K562 (cell line): ENCODE data around the gene DYSF. TPM values are rescaled to one million over a fixed set of nuclear protein-coding genes. Genes with fewer than 3 reads are reported as not detected.

Experiments used
- ATF3 ChIP-seq, 2 experiments: fragments of 450-650 bp in 1 of 2; sonication (generic) in 1 of 2; formaldehyde crosslinking in 1 of 2; IDR thresholded peaks in 1 of 2; conservative IDR thresholded peaks in 1 of 2; 2 replicates each; pipeline versions ENCODE4 v1.6.1 to v1.8.1; 2016 to 2023; ENCODE audit warnings: mild to moderate bottlenecking in 2 of 2, moderate library complexity in 2 of 2, inconsistent platforms in 1 of 2, missing genetic modification reagents in 1 of 2
- CTCFL ChIP-seq: IDR thresholded peaks from 2 replicates; pipeline ENCODE4 v1.6.1; 2011; ENCODE audit warnings: borderline replicate concordance, low read depth, mild to moderate bottlenecking, moderate library complexity, low read length; ENCODE audit not compliant: insufficient read depth, poor library complexity, severe bottlenecking
- CUX1 ChIP-seq: fragments of 200-800 bp; sonication (Bioruptor generic); IDR thresholded peaks from 2 replicates; pipeline ENCODE4 v1.6.1; 2016; ENCODE audit warnings: missing genetic modification characterization, missing compliant biosample characterization
- GABPB1 ChIP-seq: sonication (generic); formaldehyde crosslinking; IDR thresholded peaks from 2 replicates; pipeline ENCODE4 v1.8.0; 2022; ENCODE audit warnings: mild to moderate bottlenecking, missing genetic modification reagents
- HOMEZ ChIP-seq: fragments of 250-450 bp; sonication (Bioruptor Pico); IDR thresholded peaks from 2 replicates; pipeline ENCODE4 v1.4.0; 2020; ENCODE audit warnings: mild to moderate bottlenecking, moderate library complexity
- NFIC ChIP-seq: fragments of 450-650 bp; IDR thresholded peaks from 2 replicates; pipeline ENCODE4 v1.6.1; 2017; ENCODE audit warnings: mild to moderate bottlenecking, inconsistent platforms
- POLR2G ChIP-seq: fragments of 200-400 bp; formaldehyde crosslinking; IDR thresholded peaks from 2 replicates; pipeline ENCODE4 v1.6.1; 2017; ENCODE audit warnings: low read depth, mild to moderate bottlenecking, antibody characterized with exemption, low read length, moderate library complexity
- RBBP5 ChIP-seq: fragments of 200-600 bp; sonication (generic); IDR thresholded peaks from 2 replicates; pipeline ENCODE4 v1.6.1; 2012; ENCODE audit warnings: borderline replicate concordance, mild to moderate bottlenecking, low read length, control low read depth, inconsistent platforms; ENCODE audit not compliant: insufficient read depth, poor library complexity, severe bottlenecking
- SPI1 ChIP-seq: IDR thresholded peaks from 2 replicates; pipeline ENCODE4 v1.6.1; 2011; ENCODE audit warnings: low read depth, low read length, control low read depth, borderline replicate concordance
- THAP12 ChIP-seq: fragments of 250-450 bp; sonication (Bioruptor Pico); IDR thresholded peaks from 2 replicates; pipeline ENCODE4 v1.9.0; 2021; ENCODE audit warnings: mild to moderate bottlenecking, inconsistent platforms
- ZKSCAN8 ChIP-seq: fragments of 200-800 bp; sonication (Bioruptor generic); IDR thresholded peaks from 2 replicates; pipeline ENCODE4 v1.6.1; 2016; ENCODE audit warnings: missing genetic modification characterization, missing compliant biosample characterization
- ZNF444 ChIP-seq: fragments of 250-450 bp; sonication (Bioruptor Pico); IDR thresholded peaks from 2 replicates; pipeline ENCODE4 v1.4.0; 2020; ENCODE audit warnings: mild to moderate bottlenecking, moderate library complexity
- polyA plus RNA-seq, 8 experiments: library from polyadenylated mRNA; depleted of rRNA in 4 of 8; stranded (reverse) in 5 of 8; unstranded in 3 of 8; fragments of >200 nt; fragmentation: Nextera tagmentation in 2 of 8; fragmentation: Illumina TruSeq in 1 of 8; extraction: Ambion mirVana in 2 of 8; extraction: Trizol in 1 of 8; gene quantifications; 2 replicates each; pipeline versions ENCODE4 v1.2.1 to v1.2.3, GENCODE V29; 2011 to 2014; ENCODE audit warnings: inconsistent platforms in 1 of 8, missing spikeins in 1 of 8
- total RNA-seq, 7 experiments: library from RNA; depleted of rRNA in 6 of 7; stranded (reverse); fragments of >200 nt in 6 of 7; fragmentation: Illumina TruSeq in 2 of 7; extraction: Trizol in 2 of 7; gene quantifications; 2 replicates each; pipeline versions ENCODE4 v1.2.1 to v1.2.3, GENCODE V29; 2011 to 2021; ENCODE audit warnings: low replicate concordance in 1 of 7

Gene DYSF
- total and polyA plus RNA-seq, 9 of the 15 experiments (the other 6 are each of a cell fraction or from before 2014, with no cell fraction given): 0.01 to 0.80 (median 0.29) TPM

- no peak for TF ChIP-seq NFIC
- no peak for TF ChIP-seq SPI1
- no peak for TF ChIP-seq CTCFL
- no peak for TF ChIP-seq CUX1 (CRISPR knock-in tag)
- TF ChIP-seq GABPB1 (CRISPR knock-in tag): no peak
- TF ChIP-seq ZKSCAN8: no peak
- no peak for TF ChIP-seq ATF3 (IDR thresholded peaks at IDR 0.05)
- no peak for TF ChIP-seq ATF3 (CRISPR knock-in tag; conservative IDR thresholded peaks at IDR 0.05)
- no peak for TF ChIP-seq THAP12 (CRISPR knock-in tag)
- TF ChIP-seq POLR2G: no peak
- no peak for TF ChIP-seq RBBP5
- no peak for TF ChIP-seq HOMEZ (CRISPR knock-in tag)
- TF ChIP-seq ZNF444: no peak
- TF ChIP-seq, all 486 proteins: peak for 0
Observed at GRCh38 chr2:71611247-71611646, 157.9 kb downstream of the DYSF start (continued).
